GM21526 (cell line): ENCODE measurements around the gene B4GALT5.
A peak's percentile ranks its signal among the peaks of the same experiment; 100 is the strongest.
"Not testable (repeated sequence)": the region's sequence is repeated elsewhere in the genome, so short reads cannot be mapped to it uniquely, and the experiment has no call there.

Source experiments
- ATAC-seq: cut with Tn5 transposase; IDR thresholded peaks from one replicate; pipeline ENCODE4 v1.9.1; 2021; ENCODE audit warnings: moderate library complexity; ENCODE audit not compliant: unreplicated experiment, low FRiP score

B4GALT5 gene

GRCh38 chr20:49682798-49683197 lies 30.9 kb downstream of the B4GALT5 start:
- ATAC-seq, result no peak

GRCh38 chr20:49682278-49682677 lies 31.4 kb downstream of the B4GALT5 start:
- ATAC-seq, result no peak

- no peak for ATAC-seq
Observed at GRCh38 chr20:49681850-49682216, 31.8 kb downstream of the B4GALT5 start.

- ATAC-seq, result no peak
Observed at GRCh38 chr20:49680484-49680883, 33.2 kb downstream of the B4GALT5 start.

- ATAC-seq, result no peak
Observed at GRCh38 chr20:49679634-49680033, 34.0 kb downstream of the B4GALT5 start.

GRCh38 chr20:49677777-49678758 lies 35.6 kb downstream of the B4GALT5 start:
- no peak for ATAC-seq

GRCh38 chr20:49676581-49677291 lies 36.9 kb downstream of the B4GALT5 start:
- ATAC-seq, result no peak

- no peak for ATAC-seq
Observed at GRCh38 chr20:49675368-49676151, 38.1 kb downstream of the B4GALT5 start.

- no peak for ATAC-seq
Observed at GRCh38 chr20:49674383-49675352, 39.0 kb downstream of the B4GALT5 start.

GRCh38 chr20:49672096-49672664 lies 41.5 kb downstream of the B4GALT5 start:
- ATAC-seq, result no peak

GRCh38 chr20:49671433-49671832 lies 42.2 kb downstream of the B4GALT5 start:
- ATAC-seq, result no peak

- no peak for ATAC-seq
Observed at GRCh38 chr20:49669601-49670189, 44.0 kb downstream of the B4GALT5 start.

- not testable (repeated sequence) for ATAC-seq
Observed at GRCh38 chr20:49668878-49669195, 44.8 kb downstream of the B4GALT5 start.

GRCh38 chr20:49668181-49668877 lies 45.3 kb downstream of the B4GALT5 start:
- ATAC-seq, result peak; percentile 70

GRCh38 chr20:49666911-49667310 lies 46.8 kb downstream of the B4GALT5 start:
- no peak for ATAC-seq

GRCh38 chr20:49665796-49666195 lies 47.9 kb downstream of the B4GALT5 start:
- no peak for ATAC-seq

GRCh38 chr20:49664612-49665313 lies 48.9 kb downstream of the B4GALT5 start:
- no peak for ATAC-seq

GRCh38 chr20:49663112-49663511 lies 50.6 kb downstream of the B4GALT5 start:
- ATAC-seq, result no peak
